ENCODE data around the gene TBC1D16. TPM values are rescaled to one million over a fixed set of nuclear protein-coding genes. Genes with fewer than 3 reads are reported as not detected.

TBC1D16 gene
- total and polyA plus RNA-seq, 10 of the 15 experiments (the other 5 are each of a cell fraction or from before 2014, with no cell fraction given) = 0.01 to 0.13 (median 0.06) TPM; not detected in 3

GRCh38 chr17:79990704-79991103 lies 45.0 kb downstream of the TBC1D16 start:
- ChIA-PET RAD21 (ENCODE audit: unreplicated experiment) (no interaction called here), CTCF (no interaction called here), SMC1A (ENCODE audit: uncharacterized antibody, unreplicated experiment) (no interaction called here), POLR2A (no interaction called here)
- FAIRE-seq (no peak), ATAC-seq (no peak), DNase-seq (ENCODE audit: low read depth, low spot score) (no peak)
- Histone ChIP-seq H3K27ac (ENCODE audit: control insufficient read depth, insufficient read depth) (no peak overlapping the region), H4K20me1 (ENCODE audit: control insufficient read depth, insufficient read depth) (no peaks in the 10 kb centered on the region), H3K36me3 (ENCODE audit: control insufficient read depth in 2 of 2, insufficient read depth in 2 of 2, low read length in 1 of 2) (no peaks in the 10 kb centered on the region), H3K27me3 (replicated peaks in 1 of 2; ENCODE audit: control insufficient read depth in 2 of 2, insufficient read depth in 2 of 2, low read length in 1 of 2) (peaks cover 1 to 3% of the 10 kb centered on the region in 2 experiments; a peak in 2 of 4 replicates), H3K9me3 (replicated peaks; ENCODE audit: control insufficient read depth, insufficient read depth, low read length) (no peaks in the 10 kb centered on the region), H3K79me2 (ENCODE audit: control insufficient read depth, insufficient read depth, low read length) (no peaks in the 10 kb centered on the region), H3K9ac (ENCODE audit: control insufficient read depth, insufficient read depth, low read length) (no peak overlapping the region), H3K4me1 (ENCODE audit: control insufficient read depth, insufficient read depth, low read length) (no peaks in the 10 kb centered on the region), H2AFZ (ENCODE audit: control insufficient read depth, low read depth, low read length) (no peak overlapping the region), H3K4me3 (no peak overlapping the region), H3K4me2 (ENCODE audit: control insufficient read depth, insufficient read depth) (no peak overlapping the region)
- WGBS (ENCODE audit: insufficient coverage, insufficient replicate concordance, low lambda C conversion rate, missing lambda C conversion rate) = 72% methylated on average over 17 of the region's 17 CpGs
- in situ Hi-C loops (cut with MboI) (no loop called here), intact Hi-C loops (cut with micrococcal nuclease; ENCODE audit: unreplicated experiment) (no loop called here)
- TF ChIP-seq FOXK2 (IDR thresholded peaks at IDR 0.05) (no peak), PRDM15 (CRISPR knock-in tag; IDR thresholded peaks at IDR 0.05) (no peak), SIX5 (IDR thresholded peaks at IDR 0.05; ENCODE audit: low read depth, low read length, severe bottlenecking) (no peak), ZBTB40 (IDR thresholded peaks at IDR 0.05; ENCODE audit: borderline replicate concordance) (no peak), ELK1 (IDR thresholded peaks at IDR 0.05; ENCODE audit: low read depth, low read length) (no peak)
- BruUV-seq (replicated peaks) = no TSS peak

Data from GM12878 (cell line).